ENCODE results near the gene CCDC157. TPM values are rescaled to one million over a fixed set of nuclear protein-coding genes. Genes with fewer than 3 reads are reported as not detected.

Gene CCDC157
- total RNA-seq, 4 donors from 2014 or later: 1.5 to 2.5 (median 1.6) TPM

- Histone ChIP-seq H3K4me1 (peaks cover 0 to 7% (median 2%) of the 10 kb centered on the region in 4 donors), H3K36me3 (peaks cover 17 to 61% (median 39%) of the 10 kb centered on the region in 4 donors), H3K27me3 (no peaks in the 10 kb centered on the region), H3K27ac (replicated peaks in 1 of 4) (no peak overlapping the region), H3K4me3 (no peak overlapping the region), H3K9me3 (no peaks in the 10 kb centered on the region)
- intact Hi-C loops (cut with DNase I): no loop called here
- no peak for DNase-seq (ENCODE audit: extremely low spot score)
- 97% methylated on average over 6 of the region's 6 CpGs for WGBS
- TF ChIP-seq POLR2AphosphoS5 (IDR thresholded peaks at IDR 0.05) (no peak), EP300 (IDR thresholded peaks at IDR 0.05) (no peak), CTCF (IDR thresholded peaks at IDR 0.05) (no peak), POLR2A (IDR thresholded peaks at IDR 0.05; ENCODE audit: low read depth) (no peak)
Observed at GRCh38 chr22:30406400-30406799, 49.6 kb downstream of the CCDC157 start.

DNA sequence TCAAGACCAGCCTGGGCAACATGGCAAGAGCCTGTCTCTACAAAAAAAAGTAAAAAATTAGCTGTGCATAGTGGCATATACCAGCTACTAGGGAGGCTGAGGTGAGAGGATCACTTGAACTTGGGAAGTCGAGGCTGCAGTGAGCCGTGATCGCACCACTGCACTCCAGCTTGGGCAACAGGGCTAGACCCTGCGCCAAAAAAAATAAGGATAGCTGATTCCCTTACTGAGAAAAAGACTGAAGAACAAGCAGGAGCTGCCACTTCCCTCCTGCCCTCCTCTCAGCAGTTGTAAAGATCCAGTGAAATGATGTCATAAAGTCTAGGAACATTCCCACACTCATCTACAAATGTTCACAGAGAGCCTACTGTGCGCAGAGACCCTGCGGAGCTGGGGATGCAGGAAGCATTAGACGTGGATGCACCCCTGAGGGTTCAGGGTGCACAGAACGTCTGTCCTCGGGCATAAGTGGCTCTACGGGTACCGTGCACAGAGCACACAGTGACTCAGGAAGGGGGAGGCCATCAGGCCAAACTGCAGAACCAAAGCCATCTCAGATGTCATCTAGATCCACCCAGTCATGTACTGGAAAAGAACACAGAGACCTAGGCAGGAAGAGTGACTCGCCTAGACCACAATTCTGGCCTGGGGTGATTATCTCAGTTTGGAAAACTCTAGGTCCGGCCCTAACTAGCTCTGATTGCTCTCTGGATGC, 51.7 kb downstream of the CCDC157 start:
- Histone ChIP-seq H3K27ac (replicated peaks in 1 of 4) (no peak overlapping the region), H3K27me3 (no peaks in the 10 kb centered on the region), H3K36me3 (peaks cover 17 to 79% (median 42%) of the 10 kb centered on the region in 4 donors), H3K4me3 (no peak overlapping the region), H3K4me1 (no peaks in the 10 kb centered on the region), H3K9me3 (no peaks in the 10 kb centered on the region)
- WGBS: 81% methylated on average over 13 of the region's 13 CpGs
- intact Hi-C loops (cut with DNase I): no loop called here
- no peak for TF ChIP-seq EP300 (IDR thresholded peaks at IDR 0.05)
- no peak for TF ChIP-seq POLR2A (IDR thresholded peaks at IDR 0.05; ENCODE audit: low read depth)
- no peak for TF ChIP-seq POLR2AphosphoS5 (IDR thresholded peaks at IDR 0.05)
- TF ChIP-seq CTCF (IDR thresholded peaks at IDR 0.05): no peak
- DNase-seq (ENCODE audit: extremely low spot score): no peak

DNA sequence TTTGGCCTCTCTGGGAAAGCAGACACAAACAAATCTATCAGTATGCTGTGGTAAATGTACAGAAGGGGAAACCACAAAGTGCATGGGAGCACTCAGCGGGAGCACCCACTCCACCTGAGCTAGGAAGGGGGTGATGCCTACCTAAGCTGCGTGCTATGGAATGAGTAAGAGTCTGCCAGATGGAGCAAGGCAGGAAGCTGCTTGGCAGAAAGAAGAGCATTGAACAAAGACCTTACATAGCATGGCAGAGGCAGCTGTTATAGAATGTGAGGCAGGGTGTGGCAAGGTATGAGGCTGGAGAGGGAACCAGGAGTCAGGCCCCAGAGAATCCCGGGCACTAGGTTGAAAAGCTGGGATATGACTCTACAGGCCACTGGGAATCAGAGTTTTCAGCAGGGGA, 55.0 kb downstream of the CCDC157 start:
- peaks cover 25 to 97% (median 63%) of the 10 kb centered on the region in 4 donors for H3K36me3 ChIP-seq

GRCh38 chr22:30413001-30413400, 56.2 kb downstream of the CCDC157 start:
- H3K27ac ChIP-seq (replicated peaks in 1 of 4): no peak overlapping the region
- no peaks in the 10 kb centered on the region for H3K4me1 ChIP-seq
- H3K4me3 ChIP-seq: no peak overlapping the region
- H3K36me3 ChIP-seq: peaks cover 24 to 97% (median 63%) of the 10 kb centered on the region in 4 donors
- no peaks in the 10 kb centered on the region for H3K27me3 ChIP-seq
- no peak for DNase-seq (ENCODE audit: extremely low spot score)
- H3K9me3 ChIP-seq: no peaks in the 10 kb centered on the region
- intact Hi-C loops (cut with DNase I): no loop called here
- TF ChIP-seq EP300 (IDR thresholded peaks at IDR 0.05) (no peak), POLR2AphosphoS5 (IDR thresholded peaks at IDR 0.05) (no peak), POLR2A (IDR thresholded peaks at IDR 0.05; ENCODE audit: low read depth) (no peak), CTCF (IDR thresholded peaks at IDR 0.05) (no peak)
- WGBS: 84% methylated on average over 4 of the region's 4 CpGs

More for the DNA sequence above, 55.0 kb downstream of the CCDC157 start:
- WGBS: 82% methylated on average over 3 of the region's 3 CpGs
- H3K9me3 ChIP-seq: no peaks in the 10 kb centered on the region
- no peaks in the 10 kb centered on the region for H3K27me3 ChIP-seq
- H3K4me3 ChIP-seq: no peak overlapping the region
- TF ChIP-seq POLR2AphosphoS5 (IDR thresholded peaks at IDR 0.05) (no peak), CTCF (IDR thresholded peaks at IDR 0.05) (no peak), POLR2A (IDR thresholded peaks at IDR 0.05; ENCODE audit: low read depth) (no peak)
- H3K4me1 ChIP-seq: no peaks in the 10 kb centered on the region
- H3K27ac ChIP-seq (replicated peaks in 1 of 4): no peak overlapping the region
- intact Hi-C loops (cut with DNase I): no loop called here
- DNase-seq (ENCODE audit: extremely low spot score): no peak
